AG09319 (cell line): Measurements from ENCODE around the gene HEMGN.
A peak's percentile ranks its signal among the peaks of the same experiment; 100 is the strongest.
"Not testable (repeated sequence)": the region's sequence is repeated elsewhere in the genome, so short reads cannot be mapped to it uniquely, and the experiment has no call there.

Experiments
- DNase-seq: peaks from one replicate; pipeline ENCODE4 v3.0.0-alpha.2; 2010; ENCODE audit warnings: low read depth; ENCODE audit errors: extremely low read depth
- TF ChIP-seq, protein P1 (sequence below): IDR thresholded peaks from 2 replicates; pipeline ENCODE4 v1.5.1; 2011; ENCODE audit warnings: low read depth, mild to moderate bottlenecking, inconsistent platforms, low read length, moderate library complexity

The HEMGN gene

DNA sequence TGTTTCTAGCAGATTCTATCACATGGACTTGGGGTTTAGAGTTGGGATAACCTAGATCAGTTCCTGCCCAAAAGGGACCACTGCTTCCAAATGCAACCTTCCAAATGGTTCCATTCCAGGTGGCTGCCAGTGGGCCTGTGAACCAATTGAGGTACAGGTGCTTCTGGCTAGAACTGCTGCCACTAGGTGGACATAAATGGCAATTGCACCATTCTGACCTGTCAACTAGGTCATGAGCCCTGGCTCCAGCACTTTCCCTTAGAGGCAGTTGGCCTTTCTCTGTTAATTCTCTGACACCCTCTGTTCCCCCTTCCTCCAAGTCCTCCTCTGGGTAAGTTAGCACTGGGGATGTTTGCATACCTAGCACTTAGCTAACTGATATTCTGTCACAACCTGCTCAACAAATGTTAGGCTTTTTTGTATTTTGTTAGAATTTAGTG is 16.6 kb upstream of the HEMGN start:
- TF ChIP-seq, protein P1, sequence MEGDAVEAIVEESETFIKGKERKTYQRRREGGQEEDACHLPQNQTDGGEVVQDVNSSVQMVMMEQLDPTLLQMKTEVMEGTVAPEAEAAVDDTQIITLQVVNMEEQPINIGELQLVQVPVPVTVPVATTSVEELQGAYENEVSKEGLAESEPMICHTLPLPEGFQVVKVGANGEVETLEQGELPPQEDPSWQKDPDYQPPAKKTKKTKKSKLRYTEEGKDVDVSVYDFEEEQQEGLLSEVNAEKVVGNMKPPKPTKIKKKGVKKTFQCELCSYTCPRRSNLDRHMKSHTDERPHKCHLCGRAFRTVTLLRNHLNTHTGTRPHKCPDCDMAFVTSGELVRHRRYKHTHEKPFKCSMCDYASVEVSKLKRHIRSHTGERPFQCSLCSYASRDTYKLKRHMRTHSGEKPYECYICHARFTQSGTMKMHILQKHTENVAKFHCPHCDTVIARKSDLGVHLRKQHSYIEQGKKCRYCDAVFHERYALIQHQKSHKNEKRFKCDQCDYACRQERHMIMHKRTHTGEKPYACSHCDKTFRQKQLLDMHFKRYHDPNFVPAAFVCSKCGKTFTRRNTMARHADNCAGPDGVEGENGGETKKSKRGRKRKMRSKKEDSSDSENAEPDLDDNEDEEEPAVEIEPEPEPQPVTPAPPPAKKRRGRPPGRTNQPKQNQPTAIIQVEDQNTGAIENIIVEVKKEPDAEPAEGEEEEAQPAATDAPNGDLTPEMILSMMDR: peak; percentile 25
- no peak for DNase-seq

DNA sequence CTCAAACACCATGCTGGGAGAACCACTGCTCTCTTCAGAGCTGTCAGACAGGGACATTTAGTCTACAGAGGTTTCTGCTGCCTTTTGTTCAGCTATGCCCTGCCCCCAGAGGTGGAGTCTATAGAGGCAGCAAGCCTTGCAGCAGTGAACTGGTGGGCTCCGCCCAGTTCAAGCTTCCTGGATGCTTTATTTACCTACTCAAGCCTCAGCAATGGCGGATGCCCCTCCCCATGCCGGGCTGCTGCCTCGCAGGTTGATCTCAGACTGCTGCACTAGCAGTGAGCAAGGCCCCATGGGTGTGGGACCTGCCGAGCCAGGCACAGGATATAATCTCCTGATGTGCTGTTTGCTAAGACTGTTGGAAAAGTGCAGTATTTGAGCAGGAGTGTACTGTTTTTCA is 12.9 kb upstream of the HEMGN start:
- not testable (repeated sequence) for DNase-seq

DNA sequence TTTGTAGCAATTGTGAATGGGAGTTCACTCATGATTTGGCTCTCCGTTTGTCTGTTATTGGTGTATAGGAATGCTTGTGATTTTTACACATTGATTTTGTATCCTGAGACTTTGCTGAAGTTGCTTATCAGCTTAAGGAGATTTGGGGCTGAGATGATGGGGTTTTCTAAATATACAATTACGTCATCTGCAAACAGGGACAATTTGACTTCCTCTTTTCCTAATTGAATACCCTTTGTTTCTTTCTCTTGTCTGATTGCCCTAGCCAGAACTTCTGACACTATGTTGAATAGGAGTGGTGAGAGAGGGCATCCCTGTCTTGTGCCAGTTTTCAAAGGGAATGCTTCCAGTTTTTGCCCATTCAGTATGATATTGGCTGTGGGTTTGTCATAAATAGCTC is 9.1 kb upstream of the HEMGN start:
- DNase-seq: not testable (repeated sequence)

DNA sequence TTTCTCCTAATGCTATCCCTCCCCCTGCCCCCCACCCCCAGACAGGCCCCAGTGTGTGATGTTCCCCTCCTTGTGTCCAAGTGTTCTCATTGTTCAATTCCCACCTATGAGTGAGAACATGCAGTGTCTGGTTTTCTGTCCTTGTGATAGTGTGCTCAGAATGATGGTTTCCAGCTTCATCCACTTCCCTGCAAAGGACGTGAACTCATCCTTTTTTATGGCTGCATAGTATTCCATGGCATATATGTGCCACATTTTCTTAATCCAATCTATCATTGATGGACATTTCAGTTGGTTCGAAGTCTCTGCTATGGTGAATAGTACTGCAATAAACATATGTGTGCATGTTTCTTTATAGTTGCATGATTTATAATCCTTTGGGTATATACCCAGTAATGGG is 7.5 kb upstream of the HEMGN start:
- DNase-seq: not testable (repeated sequence)

DNA sequence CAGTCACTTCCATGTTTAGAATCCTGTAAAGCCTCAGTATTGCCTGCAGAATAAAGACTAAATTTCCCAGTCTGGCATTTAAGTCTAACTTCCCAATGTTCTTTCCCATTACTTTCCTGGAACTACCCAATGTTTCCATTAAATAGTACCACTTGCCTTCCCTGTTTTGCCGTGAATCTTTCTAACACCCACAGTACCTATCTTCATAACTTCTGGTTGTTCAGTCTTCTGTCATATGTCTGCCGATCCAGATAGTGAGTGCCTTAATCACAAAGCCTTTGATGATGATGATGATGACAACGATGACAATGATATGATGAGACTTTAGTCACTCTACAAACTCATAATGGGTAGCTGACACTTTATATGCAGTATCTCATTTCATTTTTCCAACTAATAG is 6.6 kb upstream of the HEMGN start:
- no peak for DNase-seq
- TF ChIP-seq, protein P1: no peak

DNA sequence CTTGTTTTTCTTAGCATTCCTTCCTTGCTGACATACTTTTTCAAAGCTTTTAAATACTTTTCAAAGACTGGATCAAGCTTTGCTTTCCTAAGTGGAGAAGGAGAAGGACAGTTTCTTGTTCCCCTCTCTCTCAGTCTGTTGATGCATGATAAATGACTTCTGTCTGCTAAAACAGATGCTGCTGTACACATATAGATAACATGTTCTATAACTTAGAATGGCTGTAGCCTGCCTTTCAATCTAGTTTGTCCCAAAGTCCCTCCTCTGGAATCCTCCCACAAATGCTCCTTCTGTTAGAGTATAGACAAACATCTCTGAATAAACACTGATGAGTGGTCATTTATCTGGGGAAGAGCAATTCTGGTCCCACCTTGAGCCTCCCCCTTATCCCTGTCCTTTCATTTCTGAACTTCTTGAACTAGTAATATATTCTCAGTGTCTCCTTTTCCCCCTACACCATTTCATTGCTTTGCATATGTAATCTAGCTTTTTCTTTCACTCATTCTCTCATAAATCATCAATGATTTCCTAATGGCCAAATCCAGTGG is 5.4 kb upstream of the HEMGN start:
- TF ChIP-seq, protein P1: no peak
- no peak for DNase-seq

DNA sequence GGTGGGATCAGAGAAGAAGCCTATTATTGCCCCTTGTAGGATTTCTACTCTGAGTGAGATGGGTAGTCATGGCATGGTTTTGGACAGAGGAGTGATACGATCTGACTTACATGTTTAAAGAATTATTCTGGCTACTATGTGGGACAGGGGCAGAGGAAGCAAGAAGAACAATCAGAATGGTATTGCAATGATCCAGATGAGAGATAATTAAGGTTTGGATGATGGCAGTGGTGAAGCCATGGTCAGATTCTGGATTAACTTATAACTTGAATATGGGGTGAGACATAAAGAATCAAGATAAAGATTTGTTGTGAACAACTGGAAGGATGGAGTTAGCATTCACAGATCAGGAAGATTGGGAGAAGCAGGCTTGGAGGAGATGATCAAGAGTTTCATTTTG is 3.4 kb upstream of the HEMGN start:
- TF ChIP-seq, protein P1: no peak

DNA sequence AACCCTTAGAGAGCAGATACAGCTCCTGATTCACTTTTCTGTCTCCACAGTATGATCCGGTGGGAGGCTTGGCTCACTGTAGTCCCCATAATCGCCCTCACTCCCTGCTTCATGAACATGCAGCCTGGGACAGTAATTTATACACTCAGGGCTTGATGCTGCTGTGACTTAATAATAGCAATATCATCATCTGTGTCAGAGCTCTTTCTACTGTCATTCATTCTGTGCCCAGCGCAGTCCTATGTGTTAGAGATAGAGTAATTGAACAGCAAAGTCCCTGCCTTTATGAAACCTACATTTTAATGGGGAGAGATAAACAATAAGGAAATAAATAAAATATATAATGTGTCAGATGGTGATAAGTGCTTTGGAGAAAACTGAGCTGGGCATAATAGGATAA is 2.8 kb upstream of the HEMGN start:
- DNase-seq: no peak
- TF ChIP-seq, protein P1: no peak

More for the DNA sequence above, 3.4 kb upstream of the HEMGN start:
- DNase-seq: no peak

DNA sequence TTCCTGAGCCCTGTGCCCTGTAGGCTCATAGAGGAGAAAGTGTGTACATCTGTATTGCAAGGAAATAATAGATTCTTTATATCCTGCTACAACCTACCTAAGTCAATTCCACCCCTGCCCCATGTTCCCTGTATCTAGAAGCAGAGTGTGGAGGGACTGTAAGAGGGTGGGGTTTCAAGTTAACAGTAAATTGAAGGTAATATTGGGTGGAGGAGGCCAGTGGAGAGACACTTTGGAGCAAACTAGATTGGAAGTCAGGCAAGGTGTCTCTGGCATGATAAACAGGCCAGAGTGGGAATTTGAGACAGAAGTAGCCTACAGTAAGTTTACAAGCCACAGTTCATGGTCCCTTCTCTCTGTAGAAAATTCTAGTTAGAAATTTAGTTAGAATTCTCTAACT is 2.3 kb upstream of the HEMGN start:
- TF ChIP-seq, protein P1: no peak
- no peak for DNase-seq
